HG02938 (cell line): ENCODE measurements around the gene KCNC3.

Experiments used
- ATAC-seq: cut with Tn5 transposase; IDR thresholded peaks from one replicate; pipeline ENCODE4 v1.9.1; 2021; ENCODE audit warnings: mild to moderate bottlenecking, moderate library complexity; ENCODE audit not compliant: unreplicated experiment

Gene KCNC3

DNA sequence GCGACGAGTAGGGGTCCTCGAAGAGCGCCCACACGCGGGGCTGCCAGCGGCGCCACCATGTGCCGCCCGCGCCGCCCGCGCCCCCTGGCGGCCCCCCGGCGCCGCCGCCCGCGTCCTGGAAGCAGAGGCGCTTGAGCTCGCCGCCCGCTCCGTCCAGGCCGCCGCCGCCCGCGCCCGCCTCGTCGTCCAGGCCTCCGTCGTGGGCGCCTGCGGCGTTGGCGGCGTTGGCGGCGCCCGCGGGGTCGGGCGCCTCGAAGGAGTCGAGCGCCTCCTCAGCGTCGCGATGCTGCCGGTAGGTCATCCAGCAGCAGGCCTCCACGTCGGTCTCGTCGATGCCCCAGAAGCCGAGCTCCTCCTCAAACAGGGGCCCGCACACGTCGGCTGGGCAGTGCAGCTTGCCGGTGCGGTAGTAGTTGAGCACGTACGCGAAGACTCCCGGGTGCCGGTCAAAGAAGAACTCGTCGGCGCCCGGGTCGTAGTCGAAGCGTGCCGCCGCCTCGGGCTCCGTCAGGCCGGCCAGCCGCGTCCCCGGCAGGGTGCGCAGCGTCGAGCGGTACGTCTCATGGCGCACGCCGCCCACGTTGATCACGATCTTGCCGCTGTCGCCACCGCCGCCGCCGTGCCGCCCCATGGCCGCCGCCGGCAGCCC is 829 bp downstream of the KCNC3 start:
- peak; percentile 1 for ATAC-seq

- ATAC-seq = no peak
Measured at GRCh38 chr19:50327461-50328223, 1.5 kb downstream of the KCNC3 start.

DNA sequence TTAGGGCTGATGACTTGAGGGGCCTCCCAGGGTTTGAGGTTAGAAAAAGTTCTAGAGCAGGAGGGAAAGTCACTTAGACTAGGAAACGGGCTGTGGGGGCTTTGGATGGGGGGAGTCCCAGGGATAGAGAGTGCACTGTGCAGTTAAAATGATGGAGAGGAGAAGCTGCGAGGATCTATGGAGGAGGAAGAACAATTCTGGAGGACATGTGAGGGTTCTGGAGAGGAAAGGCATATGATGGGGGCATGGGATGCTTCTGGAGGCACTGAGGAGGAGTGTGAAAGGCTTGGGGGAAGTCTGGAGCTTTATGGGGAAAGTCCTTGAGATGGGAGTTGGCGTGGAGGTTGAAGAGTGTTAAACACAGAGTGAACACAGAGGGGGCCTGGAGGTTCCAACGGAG is 2.2 kb downstream of the KCNC3 start:
- no peak for ATAC-seq

GRCh38 chr19:50326101-50326664 is 3.0 kb downstream of the KCNC3 start:
- ATAC-seq = no peak

- no peak for ATAC-seq
Measured at GRCh38 chr19:50325310-50326100, 3.7 kb downstream of the KCNC3 start.

DNA sequence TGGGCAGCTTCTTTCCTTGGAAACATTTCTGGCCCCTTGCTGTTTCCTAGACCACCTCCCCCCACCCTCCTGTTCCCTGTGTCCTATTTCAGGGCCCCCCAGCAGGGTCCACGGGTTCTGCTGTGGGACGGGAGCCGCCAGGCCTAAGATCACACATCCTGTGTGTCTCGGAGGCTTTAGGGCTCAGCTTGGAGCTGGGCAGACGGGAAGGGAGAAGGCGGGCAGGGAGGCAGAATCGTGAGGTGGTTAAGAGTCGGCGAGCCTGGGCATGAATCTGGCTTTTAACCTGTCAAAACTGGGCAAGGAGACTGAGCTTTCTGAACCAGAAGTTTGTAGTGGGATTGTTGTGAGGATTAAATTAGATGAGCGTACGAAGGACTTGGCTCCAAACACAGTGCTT is 4.8 kb downstream of the KCNC3 start:
- no peak for ATAC-seq

GRCh38 chr19:50323782-50324133 is 5.4 kb downstream of the KCNC3 start:
- no peak for ATAC-seq

DNA sequence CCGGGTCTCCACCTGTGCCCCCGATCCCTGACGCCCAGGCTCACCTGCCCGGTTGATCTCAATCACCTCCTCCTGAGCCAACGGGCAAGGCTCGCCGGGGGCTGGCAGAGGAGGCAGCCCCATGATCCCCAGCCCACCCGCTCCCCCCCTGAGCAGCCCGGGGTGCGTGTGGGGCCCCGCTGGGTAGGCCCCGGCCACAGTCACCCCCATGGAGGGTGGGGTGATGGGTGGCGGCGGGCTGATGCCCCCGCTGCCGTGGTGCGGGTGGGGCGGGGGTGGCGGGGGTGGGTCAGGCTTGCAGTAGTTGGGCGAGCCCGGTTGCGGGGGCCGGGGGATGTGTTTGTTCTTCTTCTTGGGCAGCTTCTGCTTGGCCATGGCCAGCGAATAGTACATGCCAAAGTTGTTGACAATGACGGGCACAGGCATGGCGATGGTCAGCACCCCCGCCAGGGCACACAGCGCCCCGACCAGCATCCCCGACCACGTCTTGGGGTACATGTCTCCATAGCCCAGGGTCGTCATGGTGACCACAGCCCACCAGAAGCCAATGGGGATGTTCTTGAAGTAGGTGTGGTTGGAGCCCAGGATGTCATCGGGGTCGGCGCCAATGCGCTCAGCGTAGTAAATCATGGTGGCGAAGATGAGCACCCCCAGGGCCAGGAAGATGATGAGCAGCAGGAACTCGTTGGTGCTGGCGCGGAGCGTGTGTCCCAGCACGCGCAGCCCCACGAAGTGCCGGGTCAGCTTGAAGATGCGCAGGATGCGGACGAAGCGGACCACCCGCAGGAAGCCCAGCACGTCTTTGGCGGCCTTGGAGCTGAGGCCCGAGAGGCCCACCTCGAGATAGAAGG is 6.0 kb downstream of the KCNC3 start:
- no peak for ATAC-seq

GRCh38 chr19:50322234-50322633 is 6.9 kb downstream of the KCNC3 start:
- ATAC-seq = no peak

- no peak for ATAC-seq
Measured at GRCh38 chr19:50321831-50322230, 7.3 kb downstream of the KCNC3 start.

- ATAC-seq = no peak
Measured at GRCh38 chr19:50320596-50320995, 8.6 kb downstream of the KCNC3 start.

DNA sequence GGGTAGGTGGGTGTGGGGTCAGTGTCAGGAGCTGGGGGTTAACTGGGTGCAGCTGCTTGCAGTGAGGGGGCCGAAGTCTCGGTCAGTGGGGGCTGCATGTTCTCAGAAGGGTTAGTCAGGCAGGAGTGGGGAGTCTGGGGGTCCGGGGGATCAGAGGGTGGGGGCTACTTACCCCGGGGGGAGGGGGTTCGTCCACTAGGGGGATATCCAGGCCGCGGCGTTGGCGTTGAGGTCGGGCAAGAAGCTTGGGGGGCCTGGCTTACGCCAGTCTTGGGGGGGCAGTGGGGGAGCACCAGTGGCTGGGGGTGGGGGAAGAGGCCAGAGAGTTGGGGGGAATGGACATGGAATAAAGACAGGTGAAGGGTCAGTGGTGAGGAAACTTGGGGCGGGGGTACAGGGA is 9.1 kb downstream of the KCNC3 start:
- ATAC-seq = no peak

GRCh38 chr19:50319156-50319555 is 10.0 kb downstream of the KCNC3 start:
- no peak for ATAC-seq

GRCh38 chr19:50318438-50318837 is 10.7 kb downstream of the KCNC3 start:
- ATAC-seq = no peak

- ATAC-seq = no peak
Measured at GRCh38 chr19:50317115-50317514, 12.1 kb downstream of the KCNC3 start.

- no peak for ATAC-seq
Measured at GRCh38 chr19:50315773-50316448, 13.3 kb downstream of the KCNC3 start.

DNA sequence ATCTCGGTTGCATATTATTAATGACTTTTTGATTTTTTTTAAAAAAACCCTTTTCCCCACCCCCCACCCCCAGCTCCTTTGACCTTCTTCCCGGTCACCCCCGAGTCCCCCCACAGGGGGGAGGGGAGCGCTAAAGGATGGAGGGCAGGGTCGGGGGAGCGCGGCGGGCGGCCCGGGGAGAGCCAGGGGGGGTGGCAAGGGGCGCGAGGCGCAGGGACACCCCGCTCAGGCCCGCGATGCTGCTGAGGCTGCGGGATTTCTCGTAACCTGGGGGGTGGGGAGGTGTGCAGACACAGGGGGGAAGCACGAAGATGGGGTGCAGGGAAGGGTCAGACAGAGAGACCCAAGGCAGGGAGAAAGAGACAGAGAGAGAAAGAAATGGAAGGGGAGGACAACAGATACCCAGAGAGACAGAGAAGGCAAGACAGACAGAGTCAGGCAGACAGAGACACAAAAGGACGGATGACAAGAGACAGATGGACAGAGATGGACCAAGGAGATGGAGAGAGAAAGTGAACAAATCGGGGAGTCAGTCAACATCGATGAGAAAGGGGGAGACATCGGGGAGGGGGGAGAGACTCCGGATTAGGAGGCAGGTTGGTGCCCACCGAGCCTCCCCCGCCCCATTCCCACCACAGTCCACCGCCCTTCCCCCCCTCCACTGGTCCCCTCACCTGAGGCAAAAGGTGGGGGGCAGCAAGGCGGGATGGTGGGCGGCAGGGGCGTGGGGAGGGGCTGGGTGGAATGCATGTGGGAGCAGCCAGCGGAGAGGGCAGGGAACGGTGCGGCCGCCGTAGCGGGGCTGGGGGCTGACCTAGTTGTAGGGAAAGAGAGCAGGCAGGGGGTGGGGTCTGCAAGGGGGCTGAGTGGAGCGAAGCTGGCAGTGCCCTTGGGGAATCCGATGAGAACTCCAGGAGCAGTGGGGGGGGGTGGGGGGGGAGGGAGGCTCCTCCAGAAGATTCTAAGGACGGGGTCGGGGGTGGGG is 14.2 kb downstream of the KCNC3 start:
- no peak for ATAC-seq

GRCh38 chr19:50313812-50314536 is 15.2 kb downstream of the KCNC3 start:
- ATAC-seq = no peak
